NCI-H526 treated with DMSO at 0.1 percent for 48 hours (cell line): ENCODE data around the gene GDF2.

Experiments
- DNase-seq: peaks from one replicate; lab custom pipeline; 2025; lab: John Stamatoyannopoulos, UW

Gene GDF2

DNA sequence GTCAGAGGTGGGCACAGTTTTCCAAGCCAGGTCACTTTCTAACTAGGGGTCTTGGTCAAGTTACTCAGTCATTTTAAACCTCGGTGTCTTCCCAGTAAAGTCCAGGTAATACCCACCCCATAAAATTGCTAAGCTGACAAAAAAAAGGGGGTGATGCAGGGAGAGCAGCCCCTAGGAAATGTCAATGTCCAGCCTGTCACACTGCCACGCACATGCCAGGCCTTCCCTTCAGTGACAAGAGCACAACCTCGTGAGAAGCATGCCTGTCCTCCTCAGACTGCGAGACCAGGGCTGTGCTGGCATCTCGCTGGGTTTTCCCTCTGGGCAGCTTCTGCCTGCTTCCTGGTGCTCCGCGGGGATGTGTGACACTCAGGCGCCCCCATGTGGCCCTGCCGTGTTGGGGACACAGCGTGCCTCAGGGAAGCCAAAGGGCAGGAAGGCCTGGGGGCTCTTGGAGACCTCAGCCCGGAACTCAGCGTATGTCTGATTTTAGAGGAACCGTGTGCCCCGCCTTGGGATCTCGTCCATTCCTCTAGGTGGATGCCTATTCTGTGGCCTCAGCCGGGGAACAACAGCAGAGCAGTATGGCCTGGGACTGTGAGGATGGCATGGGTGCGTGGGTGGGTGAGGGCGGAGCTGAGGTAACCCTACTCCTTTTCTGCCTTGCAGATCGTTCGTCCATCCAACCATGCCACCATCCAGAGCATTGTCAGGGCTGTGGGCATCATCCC is 10.2 kb upstream of the GDF2 start:
- peak; percentile 22 for DNase-seq

- no peak for DNase-seq
Measured at GRCh38 chr10:47312663-47312995, 9.6 kb upstream of the GDF2 start.

- no peak for DNase-seq
Measured at GRCh38 chr10:47314416-47314970, 7.8 kb upstream of the GDF2 start.

DNA sequence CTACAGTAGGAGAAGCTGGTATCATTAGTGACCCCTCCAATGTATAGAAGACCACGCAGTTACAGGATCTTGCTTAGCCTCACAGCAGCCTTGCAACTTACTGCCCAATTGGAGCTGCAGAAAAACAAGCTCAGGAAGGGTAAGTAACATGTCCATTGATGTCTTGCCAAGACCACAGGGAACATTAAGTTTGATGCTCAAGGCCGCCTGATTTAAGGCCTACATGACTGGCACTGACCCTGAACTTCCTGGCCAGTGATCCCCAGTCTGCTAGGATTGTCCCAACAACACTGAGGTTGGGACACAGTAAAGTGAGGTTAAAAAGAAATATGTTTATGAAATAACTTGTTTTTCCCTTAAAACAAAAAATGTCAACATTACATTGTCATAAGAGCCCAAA is 6.8 kb upstream of the GDF2 start:
- no peak for DNase-seq

DNA sequence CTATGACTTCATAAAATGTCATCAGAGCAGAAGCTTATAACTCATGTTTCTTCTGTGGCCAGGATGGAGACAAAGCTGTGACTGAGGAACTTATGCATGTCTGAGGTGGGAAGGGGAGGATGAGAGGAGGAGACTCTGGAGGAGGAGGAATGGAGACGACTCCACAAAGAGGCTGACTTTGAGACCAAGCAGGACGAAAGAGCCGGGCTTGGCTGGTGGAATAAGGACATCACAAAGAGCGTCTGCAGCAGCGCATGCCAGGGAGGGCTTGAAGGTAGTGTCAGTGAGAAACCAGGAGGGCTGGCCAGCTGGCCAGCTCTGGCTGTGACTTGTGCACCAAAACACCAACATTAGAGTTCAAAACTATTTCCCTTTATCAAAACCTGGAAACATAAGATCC is 6.1 kb upstream of the GDF2 start:
- no peak for DNase-seq

DNA sequence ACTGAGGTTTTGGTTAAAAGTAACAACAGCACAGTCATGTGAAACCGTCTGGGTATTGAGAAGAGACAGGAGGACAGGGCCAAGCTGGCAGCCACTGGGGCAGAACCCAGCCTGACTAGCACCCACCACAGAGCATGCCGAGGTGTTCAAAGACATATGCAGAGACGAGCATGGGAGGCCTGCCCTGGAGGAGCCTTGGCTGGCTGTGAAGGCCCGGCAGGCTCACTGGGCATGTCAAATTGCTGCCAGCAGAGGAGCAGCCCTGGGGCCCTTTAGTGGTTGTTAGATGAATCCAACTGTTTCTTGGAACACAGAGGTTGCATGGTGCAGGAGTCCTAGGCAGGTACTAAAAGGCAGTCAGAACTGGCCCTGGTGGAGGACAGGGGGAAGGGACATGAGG is 5.0 kb upstream of the GDF2 start:
- no peak for DNase-seq

- no peak for DNase-seq
Measured at GRCh38 chr10:47318706-47319105, 3.5 kb upstream of the GDF2 start.

GRCh38 chr10:47319784-47320183 is 2.5 kb upstream of the GDF2 start:
- DNase-seq: no peak

GRCh38 chr10:47320812-47321211 is 1.4 kb upstream of the GDF2 start:
- DNase-seq: no peak

GRCh38 chr10:47321521-47322195 is 596 bp upstream of the GDF2 start:
- no peak for DNase-seq

- DNase-seq: no peak
Measured at GRCh38 chr10:47323087-47323486, 833 bp downstream of the GDF2 start.

GRCh38 chr10:47323636-47324296 is 1.5 kb downstream of the GDF2 start:
- DNase-seq: no peak

DNA sequence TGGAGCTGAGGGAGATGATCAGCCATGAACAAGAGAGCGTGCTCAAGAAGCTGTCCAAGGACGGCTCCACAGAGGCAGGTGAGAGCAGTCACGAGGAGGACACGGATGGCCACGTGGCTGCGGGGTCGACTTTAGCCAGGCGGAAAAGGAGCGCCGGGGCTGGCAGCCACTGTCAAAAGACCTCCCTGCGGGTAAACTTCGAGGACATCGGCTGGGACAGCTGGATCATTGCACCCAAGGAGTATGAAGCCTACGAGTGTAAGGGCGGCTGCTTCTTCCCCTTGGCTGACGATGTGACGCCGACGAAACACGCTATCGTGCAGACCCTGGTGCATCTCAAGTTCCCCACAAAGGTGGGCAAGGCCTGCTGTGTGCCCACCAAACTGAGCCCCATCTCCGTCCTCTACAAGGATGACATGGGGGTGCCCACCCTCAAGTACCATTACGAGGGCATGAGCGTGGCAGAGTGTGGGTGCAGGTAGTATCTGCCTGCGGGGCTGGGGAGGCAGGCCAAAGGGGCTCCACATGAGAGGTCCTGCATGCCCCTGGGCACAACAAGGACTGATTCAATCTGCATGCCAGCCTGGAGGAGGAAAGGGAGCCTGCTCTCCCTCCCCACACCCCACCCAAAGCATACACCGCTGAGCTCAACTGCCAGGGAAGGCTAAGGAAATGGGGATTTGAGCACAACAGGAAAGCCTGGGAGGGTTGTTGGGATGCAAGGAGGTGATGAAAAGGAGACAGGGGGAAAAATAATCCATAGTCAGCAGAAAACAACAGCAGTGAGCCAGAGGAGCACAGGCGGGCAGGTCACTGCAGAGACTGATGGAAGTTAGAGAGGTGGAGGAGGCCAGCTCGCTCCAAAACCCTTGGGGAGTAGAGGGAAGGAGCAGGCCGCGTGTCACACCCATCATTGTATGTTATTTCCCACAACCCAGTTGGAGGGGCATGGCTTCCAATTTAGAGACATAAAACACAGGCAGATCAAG is 3.3 kb downstream of the GDF2 start:
- no peak for DNase-seq

- DNase-seq: no peak
Measured at GRCh38 chr10:47326306-47326926, 4.2 kb downstream of the GDF2 start.

- DNase-seq: no peak
Measured at GRCh38 chr10:47326927-47327330, 4.7 kb downstream of the GDF2 start.

- no peak for DNase-seq
Measured at GRCh38 chr10:47329855-47330254, 7.6 kb downstream of the GDF2 start.

GRCh38 chr10:47330366-47330765 is 8.1 kb downstream of the GDF2 start:
- no peak for DNase-seq

DNA sequence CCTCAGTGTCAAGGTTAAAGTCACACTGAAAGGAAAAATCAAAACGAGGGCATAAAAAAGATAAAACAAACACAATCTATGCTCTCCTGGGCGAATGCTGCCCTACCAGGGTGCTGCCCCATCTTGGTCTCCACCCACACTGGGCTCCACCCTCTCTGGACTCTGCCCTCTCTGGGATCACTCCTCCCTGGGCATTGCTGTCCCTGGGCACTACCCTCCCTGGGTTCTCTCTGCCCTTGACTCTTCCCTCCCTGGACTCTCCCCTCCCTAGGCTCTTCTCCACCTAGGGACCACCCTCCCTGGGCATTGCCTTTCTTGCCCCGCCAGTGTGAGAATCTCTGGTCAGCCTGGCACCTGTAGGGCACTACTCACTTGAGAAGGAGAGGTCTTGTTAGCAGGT is 8.6 kb downstream of the GDF2 start:
- DNase-seq: no peak

GRCh38 chr10:47331491-47331890 is 9.2 kb downstream of the GDF2 start:
- DNase-seq: no peak

DNA sequence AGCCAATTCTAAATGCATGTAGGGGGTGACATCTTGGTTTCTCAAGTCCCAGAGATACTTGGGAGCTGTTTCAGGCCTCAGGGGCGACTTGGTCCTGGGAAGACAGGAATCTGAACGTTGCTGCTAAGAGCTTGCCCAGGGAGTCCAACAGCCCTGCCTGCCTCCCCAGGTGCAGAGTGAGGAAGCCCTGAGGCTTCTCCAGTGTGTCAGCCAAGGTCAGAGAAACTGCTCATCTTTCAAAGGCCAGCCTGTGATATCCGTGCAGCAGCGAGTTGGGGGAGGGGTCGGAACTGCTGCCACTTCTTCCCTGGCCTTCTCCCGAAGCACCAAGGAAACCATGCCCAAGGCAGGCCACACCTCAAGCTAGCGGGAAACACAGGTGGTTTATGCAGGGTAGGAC is 9.7 kb downstream of the GDF2 start:
- DNase-seq: no peak

DNA sequence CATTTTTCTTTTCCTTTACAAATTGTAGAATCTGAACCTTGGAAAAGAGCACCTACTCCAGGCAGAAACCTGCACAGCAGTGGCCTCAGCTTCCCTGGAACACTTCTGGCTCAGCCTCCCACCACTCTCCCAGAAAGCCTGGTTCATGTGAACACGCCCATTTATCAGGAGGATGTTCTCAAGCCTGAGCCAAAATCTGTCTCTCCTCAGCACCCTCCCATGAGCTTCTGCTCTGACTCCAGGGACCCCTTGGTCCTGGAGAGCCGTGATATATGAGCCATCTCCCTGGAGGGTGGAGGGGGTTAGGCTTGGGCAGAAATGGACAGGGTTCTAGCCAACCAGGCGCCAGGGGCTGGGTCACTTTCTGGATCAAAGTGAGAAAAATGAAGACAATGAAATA is 10.1 kb downstream of the GDF2 start:
- DNase-seq: no peak
